BLaER1 (cell line): Measurements from ENCODE around the gene RCOR1.
A peak's percentile ranks its signal among the peaks of the same experiment; 100 is the strongest.
"Not testable (repeated sequence)": the region's sequence is repeated elsewhere in the genome, so short reads cannot be mapped to it uniquely, and the experiment has no call there.

Experiments used
- H3K27ac ChIP-seq: shearing (Covaris generic); formaldehyde crosslinking; 2 replicates; pipeline ENCODE4 v1.8.1; 2022
- H3K27me3 ChIP-seq: shearing (Covaris generic); formaldehyde crosslinking; 2 replicates; pipeline ENCODE4 v1.8.1; 2022
- H3K36me3 ChIP-seq: shearing (Covaris generic); formaldehyde crosslinking; 2 replicates; pipeline ENCODE4 v1.8.1; 2022
- H3K4me1 ChIP-seq: shearing (Covaris generic); formaldehyde crosslinking; 2 replicates; pipeline ENCODE4 v1.8.1; 2022
- H3K4me2 ChIP-seq: shearing (Covaris generic); formaldehyde crosslinking; 2 replicates; pipeline ENCODE4 v1.8.1; 2022
- H3K4me3 ChIP-seq: shearing (Covaris generic); formaldehyde crosslinking; 2 replicates; pipeline ENCODE4 v1.8.1; 2022
- H3K9ac ChIP-seq: shearing (Covaris generic); formaldehyde crosslinking; 2 replicates; pipeline ENCODE4 v1.8.1; 2022
- H3K9me3 ChIP-seq: shearing (Covaris generic); formaldehyde crosslinking; 2 replicates; pipeline ENCODE4 v1.8.1; 2022
- H4K20me1 ChIP-seq: shearing (Covaris generic); formaldehyde crosslinking; 2 replicates; pipeline ENCODE4 v1.8.1; 2022
- Cebpa-rat ChIP-seq: shearing (Covaris generic); IDR thresholded peaks from 2 replicates; pipeline ENCODE4 v1.8.1; 2022

The RCOR1 gene

GRCh38 chr14:102622262-102622885, 29.9 kb downstream of the RCOR1 start:
- H3K9me3 ChIP-seq, result no peaks in the 10 kb centered on the region
- H3K27ac ChIP-seq, result peak overlapping the region; percentile 10; the same call in 1 of the 2 replicates
- peaks cover 75% of the 10 kb centered on the region for H3K4me1 ChIP-seq
- no peaks in the 10 kb centered on the region for H3K27me3 ChIP-seq
- 0 out of 2 replicates have a peak overlapping the region, but pooled peaks have one; percentile 16 for H3K4me2 ChIP-seq
- H4K20me1 ChIP-seq, result peaks cover 100% of the 10 kb centered on the region
- no peak overlapping the region for H3K9ac ChIP-seq
- H3K4me3 ChIP-seq, result no peak overlapping the region
- H3K36me3 ChIP-seq, result peaks cover 81% of the 10 kb centered on the region
- no peak for TF ChIP-seq Cebpa-rat

DNA sequence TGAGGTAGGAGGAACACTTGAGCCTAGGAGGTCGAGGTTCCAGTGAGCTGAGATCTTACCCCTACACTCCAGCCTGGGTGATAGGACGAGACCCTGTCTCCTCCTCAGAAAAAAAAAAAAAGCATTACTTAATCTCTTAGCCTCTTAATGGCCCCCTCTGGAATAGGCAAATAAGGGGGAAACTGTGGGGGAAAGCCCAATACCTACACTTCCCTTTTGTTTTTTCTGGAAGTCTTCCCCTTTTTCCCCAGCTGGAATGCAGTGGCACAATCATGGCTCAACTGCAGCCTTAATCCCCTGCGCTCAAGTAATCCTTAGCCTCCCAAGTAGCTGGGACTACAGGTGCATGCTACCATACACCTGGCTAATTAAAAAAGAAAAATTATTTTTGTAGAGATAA, 32.2 kb downstream of the RCOR1 start:
- no peaks in the 10 kb centered on the region for H3K27me3 ChIP-seq
- H3K27ac ChIP-seq, result no peak overlapping the region
- H3K4me2 ChIP-seq, result no peak overlapping the region
- TF ChIP-seq Cebpa-rat, result no peak
- no peak overlapping the region for H3K9ac ChIP-seq
- no peak overlapping the region for H3K4me3 ChIP-seq
- H4K20me1 ChIP-seq, result peaks cover 100% of the 10 kb centered on the region
- H3K4me1 ChIP-seq, result peaks cover 75% of the 10 kb centered on the region
- H3K9me3 ChIP-seq, result no peaks in the 10 kb centered on the region
- H3K36me3 ChIP-seq, result peaks cover 63% of the 10 kb centered on the region

DNA sequence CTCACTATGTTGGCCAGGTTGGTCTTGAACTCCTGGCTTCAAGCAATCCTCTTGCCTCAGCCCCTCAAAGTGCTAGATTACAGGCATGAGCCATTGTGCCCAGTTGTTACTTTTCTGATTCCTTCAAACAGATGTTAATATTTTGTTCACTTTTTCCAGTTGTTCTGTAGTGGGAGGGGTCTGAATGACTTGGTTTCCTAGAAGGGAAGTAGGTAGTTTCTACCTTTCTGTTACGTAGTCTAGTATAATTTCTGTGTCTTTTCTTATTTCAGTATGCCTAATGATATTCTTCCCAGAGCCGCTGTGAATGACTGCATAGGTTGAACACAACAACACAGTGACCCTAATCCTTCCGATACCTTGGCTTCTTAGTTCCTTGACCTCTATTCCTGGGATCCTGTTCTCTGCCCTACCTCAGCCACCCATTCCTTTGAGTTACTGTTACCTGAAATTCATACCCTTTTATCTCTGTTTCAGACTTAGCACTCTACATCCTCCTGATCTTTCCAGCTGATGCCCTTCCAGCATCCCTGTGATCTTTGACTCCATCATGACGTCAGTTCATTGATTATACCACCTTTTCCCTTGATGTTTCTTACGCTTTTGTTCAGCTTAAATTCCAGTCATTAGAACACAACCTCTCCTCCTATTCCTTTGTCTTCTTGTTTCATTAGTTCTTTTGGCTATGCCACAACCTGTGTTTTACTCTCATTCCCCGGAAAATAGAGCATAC, 33.3 kb downstream of the RCOR1 start:
- peaks cover 100% of the 10 kb centered on the region for H4K20me1 ChIP-seq
- H3K36me3 ChIP-seq, result peaks cover 64% of the 10 kb centered on the region
- peaks cover 75% of the 10 kb centered on the region for H3K4me1 ChIP-seq
- H3K27ac ChIP-seq, result no peak overlapping the region
- H3K27me3 ChIP-seq, result no peaks in the 10 kb centered on the region
- TF ChIP-seq Cebpa-rat, result no peak
- no peak overlapping the region for H3K4me3 ChIP-seq
- H3K9me3 ChIP-seq, result no peaks in the 10 kb centered on the region
- H3K4me2 ChIP-seq, result no peak overlapping the region
- H3K9ac ChIP-seq, result no peak overlapping the region

DNA sequence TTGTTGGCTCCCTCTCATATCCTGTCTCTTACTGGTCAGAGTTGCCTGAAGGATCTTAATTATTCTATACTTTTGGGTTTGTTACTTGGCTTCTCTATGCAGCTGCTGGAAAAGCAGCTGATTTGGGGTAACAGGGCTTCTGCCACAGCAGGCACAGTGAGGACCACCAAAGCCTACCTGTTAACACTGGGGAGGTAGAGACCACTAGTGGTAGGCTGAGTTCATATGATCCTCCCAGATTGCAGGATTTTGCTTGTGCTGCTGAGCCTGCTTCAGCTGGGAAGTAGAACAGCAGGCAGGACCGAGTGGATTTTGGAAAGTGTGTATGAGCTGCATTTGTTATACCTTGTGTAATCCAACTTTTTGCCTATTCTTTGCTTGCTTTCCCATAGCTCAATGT, 34.1 kb downstream of the RCOR1 start:
- no peak for TF ChIP-seq Cebpa-rat
- Histone ChIP-seq H3K4me1 (peaks cover 70% of the 10 kb centered on the region), H3K27ac (no peak overlapping the region), H3K4me3 (no peak overlapping the region), H3K9ac (no peak overlapping the region), H3K27me3 (no peaks in the 10 kb centered on the region), H3K36me3 (peaks cover 64% of the 10 kb centered on the region), H4K20me1 (peaks cover 100% of the 10 kb centered on the region), H3K4me2 (no peak overlapping the region; the same call in 1 of the 2 replicates), H3K9me3 (no peaks in the 10 kb centered on the region)

DNA sequence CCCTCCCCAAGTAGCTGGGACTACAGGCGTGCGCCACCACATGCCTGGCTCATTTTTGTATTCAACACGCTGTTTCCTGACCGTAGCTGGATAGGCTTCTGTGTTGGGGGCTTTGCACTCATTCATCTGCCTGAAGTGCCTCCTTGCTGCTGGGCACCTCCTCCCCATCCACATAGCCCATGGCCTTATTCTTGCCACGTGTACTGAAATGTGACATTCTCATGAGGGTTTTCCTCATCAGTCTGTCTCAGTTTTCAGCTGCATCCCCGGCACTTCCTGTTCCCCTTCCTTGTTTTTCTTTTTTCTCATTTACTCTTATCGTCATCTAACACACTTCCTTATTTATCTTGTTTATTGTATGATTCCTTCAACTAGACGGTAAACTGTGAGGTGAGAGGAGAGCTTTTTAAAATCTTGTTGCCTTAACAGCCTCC, 36.6 kb downstream of the RCOR1 start:
- H3K9ac ChIP-seq, result no peak overlapping the region
- no peak overlapping the region for H3K4me3 ChIP-seq
- peaks cover 71% of the 10 kb centered on the region for H3K4me1 ChIP-seq
- peak overlapping the region; percentile 62 for H3K4me2 ChIP-seq
- H3K27ac ChIP-seq, result peak overlapping the region; percentile 3; the same call in 1 of the 2 replicates
- TF ChIP-seq Cebpa-rat, result no peak
- no peaks in the 10 kb centered on the region for H3K27me3 ChIP-seq
- no peaks in the 10 kb centered on the region for H3K9me3 ChIP-seq
- peaks cover 98% of the 10 kb centered on the region for H4K20me1 ChIP-seq
- H3K36me3 ChIP-seq, result peaks cover 71% of the 10 kb centered on the region

- no peak overlapping the region for H3K9ac ChIP-seq
- H3K27me3 ChIP-seq, result no peaks in the 10 kb centered on the region
- H3K27ac ChIP-seq, result no peak overlapping the region
- H3K4me1 ChIP-seq, result peaks cover 73% of the 10 kb centered on the region
- H3K4me2 ChIP-seq, result peak overlapping the region; percentile 62
- no peak overlapping the region for H3K4me3 ChIP-seq
- no peak for TF ChIP-seq Cebpa-rat
- H3K9me3 ChIP-seq, result no peaks in the 10 kb centered on the region
- H4K20me1 ChIP-seq, result peaks cover 98% of the 10 kb centered on the region
- peaks cover 70% of the 10 kb centered on the region for H3K36me3 ChIP-seq
Observed at GRCh38 chr14:102629808-102630350, 37.4 kb downstream of the RCOR1 start.

GRCh38 chr14:102630405-102630804, 38.0 kb downstream of the RCOR1 start:
- Histone ChIP-seq H3K9me3 (no peaks in the 10 kb centered on the region), H3K27me3 (no peaks in the 10 kb centered on the region), H3K4me1 (peaks cover 71% of the 10 kb centered on the region), H3K4me3 (no peak overlapping the region), H4K20me1 (peaks cover 98% of the 10 kb centered on the region), H3K27ac (0 out of 2 replicates have a peak overlapping the region, but pooled peaks have one; percentile 9), H3K36me3 (peaks cover 69% of the 10 kb centered on the region), H3K4me2 (no peak overlapping the region), H3K9ac (no peak overlapping the region)
- TF ChIP-seq Cebpa-rat, result no peak

- Histone ChIP-seq H4K20me1 (peaks cover 98% of the 10 kb centered on the region), H3K27me3 (no peaks in the 10 kb centered on the region), H3K9ac (no peak overlapping the region), H3K27ac (0 out of 2 replicates have a peak overlapping the region, but pooled peaks have one; percentile 9), H3K36me3 (peaks cover 65% of the 10 kb centered on the region), H3K4me2 (no peak overlapping the region), H3K9me3 (no peaks in the 10 kb centered on the region), H3K4me3 (no peak overlapping the region), H3K4me1 (peaks cover 66% of the 10 kb centered on the region)
- TF ChIP-seq Cebpa-rat, result no peak
Observed at GRCh38 chr14:102630881-102631280, 38.4 kb downstream of the RCOR1 start.

DNA sequence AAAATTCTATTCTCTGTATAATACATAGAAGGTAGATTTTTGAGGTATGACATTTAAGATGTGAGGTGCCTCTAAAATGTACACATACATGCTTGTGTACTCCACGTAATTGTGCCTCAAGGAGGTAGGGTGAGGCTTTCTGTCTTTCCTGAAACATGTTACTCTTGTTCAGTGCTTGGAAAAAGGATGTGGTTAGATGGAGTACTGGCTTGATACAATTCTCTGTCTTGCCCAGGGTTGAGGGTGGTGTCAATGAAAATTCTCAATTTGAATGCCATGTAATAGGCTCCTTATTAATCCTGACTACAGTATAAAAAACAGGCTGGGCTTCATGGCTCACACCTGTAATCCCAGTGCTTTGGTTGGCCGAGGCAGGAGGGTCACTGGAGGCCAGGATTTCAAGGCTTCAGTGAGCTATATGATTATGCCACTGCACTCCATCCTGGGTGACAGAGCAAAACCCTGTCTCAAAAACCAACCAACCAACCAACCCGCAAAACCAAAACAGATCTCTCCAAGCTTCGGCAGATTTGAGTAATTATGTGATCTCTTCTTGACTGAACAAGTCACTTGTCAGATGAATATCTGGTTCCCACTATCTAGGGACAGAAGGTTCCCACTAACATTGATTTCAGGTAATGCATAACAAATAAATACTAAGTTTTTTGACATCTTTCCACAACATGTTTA, 41.6 kb downstream of the RCOR1 start:
- Histone ChIP-seq H3K27me3 (no peaks in the 10 kb centered on the region), H3K9ac (no peak overlapping the region), H3K4me1 (peaks cover 35% of the 10 kb centered on the region), H3K27ac (no peak overlapping the region), H3K36me3 (peaks cover 61% of the 10 kb centered on the region), H3K9me3 (no peaks in the 10 kb centered on the region), H3K4me2 (peak overlapping the region; percentile 6), H4K20me1 (peaks cover 98% of the 10 kb centered on the region), H3K4me3 (no peak overlapping the region)
- TF ChIP-seq Cebpa-rat, result no peak

GRCh38 chr14:102639611-102640010, 47.2 kb downstream of the RCOR1 start:
- peaks cover 45% of the 10 kb centered on the region for H3K36me3 ChIP-seq
- peaks cover 18% of the 10 kb centered on the region; the same call in 1 of the 2 replicates for H3K9me3 ChIP-seq
- H3K27me3 ChIP-seq, H3K4me2 ChIP-seq, H3K4me3 ChIP-seq, H3K9ac ChIP-seq, H3K27ac ChIP-seq: not testable (repeated sequence)
- H3K4me1 ChIP-seq, result peaks cover 32% of the 10 kb centered on the region
- H4K20me1 ChIP-seq, result peaks cover 100% of the 10 kb centered on the region
